ENCODE results near the gene DBP.
"Not testable (repeated sequence)": the region's sequence is repeated elsewhere in the genome, so short reads cannot be mapped to it uniquely, and the experiment has no call there.

The DBP gene

GRCh38 chr19:48639483-48640375 is 2.5 kb upstream of the DBP start:
- DNase-seq = no peak

- no peak for DNase-seq
Measured at GRCh38 chr19:48638831-48639381, 1.7 kb upstream of the DBP start.

GRCh38 chr19:48637948-48638830 is 1.0 kb upstream of the DBP start:
- DNase-seq = peak; percentile 88

DNA sequence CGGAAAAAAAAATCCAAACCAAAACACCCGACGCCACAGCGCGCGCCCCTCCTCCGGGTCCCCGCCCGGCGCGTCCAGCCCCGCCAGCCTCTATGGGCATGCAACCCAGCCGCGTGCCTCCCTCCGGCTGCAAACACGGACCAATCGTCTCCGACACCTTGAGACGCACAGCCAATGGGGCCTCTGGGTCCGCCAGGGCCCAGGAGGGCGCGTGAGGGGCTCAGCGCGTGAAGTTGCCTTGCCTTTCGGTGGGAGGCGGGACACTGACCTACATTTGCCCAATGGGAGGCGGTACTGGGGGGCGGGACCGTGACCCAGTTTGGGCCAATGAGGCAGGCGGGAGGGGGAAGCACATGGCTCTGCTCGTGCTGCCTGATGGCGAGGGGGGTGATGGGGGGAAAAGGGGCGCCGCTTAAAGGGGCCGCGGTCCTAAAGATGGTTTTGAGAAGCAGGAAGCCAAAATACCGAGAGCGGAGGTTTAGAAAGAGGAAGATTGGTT is 319 bp upstream of the DBP start:
- peak; percentile 97 for DNase-seq

DNA sequence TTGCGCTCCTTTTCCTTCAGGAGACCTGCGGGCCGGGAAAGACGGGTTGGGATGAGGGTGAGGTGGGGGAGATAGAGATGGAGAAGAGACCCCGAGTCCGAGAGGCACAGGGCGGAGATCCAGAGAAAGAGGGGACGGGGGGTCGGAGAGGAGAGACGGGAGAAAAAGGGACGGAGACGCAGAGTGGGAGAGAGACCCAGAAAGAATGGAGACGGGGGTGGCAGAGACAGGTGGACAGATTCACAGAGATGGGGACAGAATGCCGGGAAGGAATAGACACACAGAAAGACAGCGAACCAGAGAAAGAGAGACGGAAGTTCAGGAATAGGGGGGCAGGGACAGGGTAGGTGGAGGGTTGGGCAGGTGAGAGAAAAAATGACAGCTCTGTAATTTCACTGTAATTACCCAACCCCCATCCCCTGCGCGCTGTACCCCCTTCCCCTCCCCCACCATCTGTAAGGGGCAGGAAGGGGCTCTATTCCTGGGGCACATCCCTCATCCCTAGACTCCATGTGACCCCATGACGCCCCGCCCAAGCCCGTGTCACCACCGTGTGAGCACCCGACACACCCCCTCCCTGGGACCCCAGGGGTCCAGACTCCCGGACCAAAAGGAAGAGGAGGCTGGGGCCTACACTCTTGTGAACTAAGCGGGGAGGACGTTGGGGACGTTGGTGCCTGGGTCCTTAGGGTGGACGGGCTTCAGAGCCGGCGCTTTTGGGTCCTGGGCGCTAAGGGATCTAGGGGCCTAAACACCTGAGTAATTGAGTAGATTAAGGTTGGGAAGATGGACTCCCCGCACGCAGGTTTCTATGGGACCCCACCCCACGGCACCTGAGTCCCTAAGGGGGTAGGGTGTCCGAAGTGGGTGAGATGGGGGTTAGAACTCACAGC is 967 bp downstream of the DBP start:
- no peak for DNase-seq

DNA sequence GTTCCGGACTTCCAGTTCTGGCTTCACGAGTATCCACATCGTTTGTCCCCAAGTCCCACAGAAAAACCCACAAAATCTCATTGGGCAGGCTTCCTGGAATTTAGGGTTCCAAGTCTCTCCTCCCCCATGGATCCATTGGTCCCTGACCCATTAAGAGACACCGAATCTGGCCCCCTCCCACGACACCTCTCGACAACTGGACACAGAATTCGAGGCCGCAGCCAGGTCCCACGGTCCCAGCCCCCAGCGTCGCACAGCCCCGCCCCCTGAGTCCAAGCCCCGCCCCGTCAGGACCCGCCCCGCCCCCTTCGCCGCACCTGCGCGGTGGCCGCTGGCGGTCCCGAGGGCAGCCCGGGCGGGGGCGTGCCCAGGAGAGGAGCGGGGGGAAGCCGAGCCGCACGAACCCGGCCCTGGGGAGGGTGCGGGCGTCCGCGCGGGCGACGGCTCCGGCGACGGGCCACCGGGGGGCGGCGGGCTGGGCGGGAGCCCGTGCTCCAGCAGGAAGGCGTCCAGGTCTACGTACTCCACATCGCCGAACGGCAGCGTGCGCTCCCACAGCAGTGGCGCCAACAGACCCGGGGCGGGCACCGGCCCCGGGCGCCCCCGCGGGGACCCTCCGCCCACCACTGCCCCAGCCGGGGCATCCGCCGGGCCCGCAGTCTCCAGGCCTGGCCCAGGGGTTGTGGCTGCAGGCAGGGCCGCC is 1.8 kb downstream of the DBP start:
- DNase-seq = peak; percentile 60

GRCh38 chr19:48634424-48635262 is 2.5 kb downstream of the DBP start:
- peak; percentile 92 for DNase-seq

DNA sequence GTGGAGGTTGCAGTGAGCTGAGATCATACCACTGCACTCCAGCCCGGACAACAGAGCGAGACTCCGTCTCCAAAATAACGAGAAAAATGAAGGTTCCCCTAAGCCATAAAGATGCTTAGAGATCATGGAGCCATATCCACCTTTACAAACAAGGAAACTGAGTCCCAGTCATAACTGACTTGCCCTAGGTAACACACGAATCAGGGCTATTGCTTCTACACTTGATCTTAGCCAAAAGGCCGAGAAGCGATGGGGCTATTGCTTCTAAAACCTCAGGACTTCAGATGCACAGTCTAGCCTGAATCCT is 3.2 kb downstream of the DBP start:
- no peak for DNase-seq

DNA sequence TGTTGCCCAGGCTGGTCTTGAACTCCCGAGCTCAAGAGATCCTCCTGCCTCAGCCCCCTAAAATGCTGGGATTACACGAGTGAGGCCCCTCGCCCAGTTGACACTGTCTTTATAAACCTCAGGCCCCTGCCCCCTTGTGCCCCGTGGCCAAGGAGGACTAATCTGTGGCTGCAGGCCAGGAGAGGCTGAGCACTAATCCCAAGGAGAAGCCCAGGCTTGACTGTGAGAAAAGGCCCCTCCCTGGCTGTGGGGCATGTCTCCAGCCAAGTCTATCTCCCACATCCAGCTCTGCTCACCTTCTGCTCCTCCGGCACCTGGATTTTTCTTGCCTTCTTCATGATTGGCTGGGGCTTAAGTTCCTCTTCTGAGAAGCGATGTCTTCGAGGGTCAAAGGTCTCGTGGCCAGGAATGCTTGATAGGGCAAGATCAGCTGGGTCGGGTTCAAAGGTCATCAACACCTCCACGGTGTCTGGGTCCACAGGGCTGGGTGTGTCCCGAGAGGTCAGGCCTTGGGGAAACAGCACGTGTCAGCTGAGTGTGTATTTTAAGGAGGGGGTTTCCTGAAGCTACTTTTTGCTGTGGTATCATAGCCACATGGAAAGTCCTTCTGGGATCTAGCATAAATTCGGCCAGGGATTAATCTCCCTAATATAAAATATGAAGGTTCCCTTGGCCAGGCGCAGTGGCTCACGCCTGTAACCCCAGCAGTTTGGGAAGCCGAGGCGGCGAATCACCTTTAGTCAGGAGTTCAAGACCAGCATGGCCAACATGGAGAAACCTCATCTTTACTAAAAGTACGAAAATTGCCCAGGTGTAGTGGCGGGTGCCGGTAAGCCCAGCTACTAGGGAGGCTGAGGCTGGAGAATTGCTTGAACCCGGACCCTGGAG is 3.8 kb downstream of the DBP start:
- DNase-seq = no peak

GRCh38 chr19:48632692-48633147 is 4.5 kb downstream of the DBP start:
- DNase-seq = no peak

DNA sequence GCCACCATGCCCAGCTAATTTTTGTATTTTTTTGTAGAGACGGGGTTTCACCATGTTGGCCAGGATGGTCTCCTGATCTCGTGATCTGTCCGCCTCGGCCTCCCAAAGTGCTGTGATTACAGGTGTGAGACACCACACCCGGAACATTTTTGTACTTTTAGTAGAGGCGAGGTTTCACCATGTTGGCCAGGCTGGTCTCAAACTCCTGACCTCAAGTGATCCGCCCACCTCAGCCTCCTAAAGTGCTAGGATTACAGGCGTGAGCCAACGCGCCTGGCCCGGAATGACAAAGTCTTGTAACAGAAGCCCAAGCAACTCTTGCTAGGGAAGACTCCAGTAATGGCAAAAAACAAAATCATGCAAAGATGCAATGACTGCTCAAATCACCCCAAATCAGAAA is 4.9 kb downstream of the DBP start:
- DNase-seq = not testable (repeated sequence)

GRCh38 chr19:48631225-48631624 is 6.0 kb downstream of the DBP start:
- no peak for DNase-seq

GRCh38 chr19:48630296-48631063 is 6.7 kb downstream of the DBP start:
- peak; percentile 47 for DNase-seq

GRCh38 chr19:48629599-48630295 is 7.4 kb downstream of the DBP start:
- DNase-seq = peak; percentile 57

DNA sequence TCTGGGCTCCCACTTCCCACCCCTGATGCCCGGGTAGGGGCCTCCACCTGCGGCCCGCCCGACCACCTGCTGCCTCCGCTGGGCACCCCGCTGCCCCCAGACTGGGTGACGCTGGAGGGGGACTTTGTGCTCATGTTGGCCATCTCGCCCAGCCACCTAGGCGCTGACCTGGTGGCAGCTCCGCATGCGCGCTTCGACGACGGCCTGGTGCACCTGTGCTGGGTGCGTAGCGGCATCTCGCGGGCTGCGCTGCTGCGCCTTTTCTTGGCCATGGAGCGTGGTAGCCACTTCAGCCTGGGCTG is 7.9 kb downstream of the DBP start:
- no peak for DNase-seq

- DNase-seq = no peak
Measured at GRCh38 chr19:48628486-48629296, 8.5 kb downstream of the DBP start.

DNA sequence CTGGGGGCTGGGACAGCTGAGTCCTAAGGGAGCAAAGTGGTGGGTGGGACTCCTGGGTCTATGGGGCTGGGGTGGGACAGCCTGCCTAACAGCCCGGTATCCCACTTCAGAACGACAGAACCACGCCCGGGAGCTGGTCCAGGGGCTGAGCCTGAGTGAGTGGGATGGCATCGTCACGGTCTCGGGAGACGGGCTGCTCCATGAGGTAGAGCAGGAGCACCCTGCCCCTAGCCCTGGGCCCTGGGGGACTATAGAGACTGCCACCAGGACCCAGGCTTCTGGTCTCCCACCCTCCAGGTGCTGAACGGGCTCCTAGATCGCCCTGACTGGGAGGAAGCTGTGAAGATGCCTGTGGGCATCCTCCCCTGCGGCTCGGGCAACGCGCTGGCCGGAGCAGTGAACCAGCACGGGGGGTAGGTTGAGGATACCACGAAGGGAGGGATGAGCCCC is 9.3 kb downstream of the DBP start:
- no peak for DNase-seq

Measured in retina (tissue), 1 donor.